BLaER1 (cell line): Measurements from ENCODE around the gene SLC17A1.

Source experiments
- H3K27ac ChIP-seq: shearing (Covaris generic); formaldehyde crosslinking; 2 replicates; pipeline ENCODE4 v1.8.1; 2022
- H3K27me3 ChIP-seq: shearing (Covaris generic); formaldehyde crosslinking; 2 replicates; pipeline ENCODE4 v1.8.1; 2022
- H3K36me3 ChIP-seq: shearing (Covaris generic); formaldehyde crosslinking; 2 replicates; pipeline ENCODE4 v1.8.1; 2022
- H3K4me1 ChIP-seq: shearing (Covaris generic); formaldehyde crosslinking; 2 replicates; pipeline ENCODE4 v1.8.1; 2022
- H3K4me2 ChIP-seq: shearing (Covaris generic); formaldehyde crosslinking; 2 replicates; pipeline ENCODE4 v1.8.1; 2022
- H3K4me3 ChIP-seq: shearing (Covaris generic); formaldehyde crosslinking; 2 replicates; pipeline ENCODE4 v1.8.1; 2022
- H3K9ac ChIP-seq: shearing (Covaris generic); formaldehyde crosslinking; 2 replicates; pipeline ENCODE4 v1.8.1; 2022
- H3K9me3 ChIP-seq: shearing (Covaris generic); formaldehyde crosslinking; 2 replicates; pipeline ENCODE4 v1.8.1; 2022
- H4K20me1 ChIP-seq: shearing (Covaris generic); formaldehyde crosslinking; 2 replicates; pipeline ENCODE4 v1.8.1; 2022
- Cebpa-rat ChIP-seq: shearing (Covaris generic); IDR thresholded peaks from 2 replicates; pipeline ENCODE4 v1.8.1; 2022

SLC17A1 gene

DNA sequence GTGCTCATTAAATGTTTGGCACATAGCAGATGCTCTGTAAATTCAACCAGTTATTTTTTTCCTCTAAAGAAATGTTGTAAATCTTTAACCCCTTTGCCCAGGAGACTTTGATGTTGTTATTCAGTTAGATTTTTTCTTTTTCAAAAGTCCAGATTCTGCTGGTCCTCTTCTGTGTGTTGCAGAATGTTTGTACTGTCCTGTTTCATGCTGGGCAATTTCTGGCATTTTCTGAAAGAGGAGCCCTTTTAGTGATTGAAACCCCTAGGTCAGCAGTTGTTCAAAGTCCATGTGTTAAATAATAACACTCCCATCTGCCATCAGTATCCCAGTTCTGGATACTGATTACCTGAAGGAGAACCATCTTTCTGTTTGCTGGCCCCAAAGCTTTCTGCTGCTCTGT is 1.3 kb upstream of the SLC17A1 start:
- Histone ChIP-seq H3K27me3 (no peaks in the 10 kb centered on the region), H3K9me3 (no peaks in the 10 kb centered on the region), H4K20me1 (no peaks in the 10 kb centered on the region), H3K9ac (no peak overlapping the region), H3K4me1 (no peaks in the 10 kb centered on the region), H3K36me3 (no peaks in the 10 kb centered on the region), H3K4me3 (no peak overlapping the region), H3K27ac (no peak overlapping the region), H3K4me2 (no peak overlapping the region)
- TF ChIP-seq Cebpa-rat: no peak

DNA sequence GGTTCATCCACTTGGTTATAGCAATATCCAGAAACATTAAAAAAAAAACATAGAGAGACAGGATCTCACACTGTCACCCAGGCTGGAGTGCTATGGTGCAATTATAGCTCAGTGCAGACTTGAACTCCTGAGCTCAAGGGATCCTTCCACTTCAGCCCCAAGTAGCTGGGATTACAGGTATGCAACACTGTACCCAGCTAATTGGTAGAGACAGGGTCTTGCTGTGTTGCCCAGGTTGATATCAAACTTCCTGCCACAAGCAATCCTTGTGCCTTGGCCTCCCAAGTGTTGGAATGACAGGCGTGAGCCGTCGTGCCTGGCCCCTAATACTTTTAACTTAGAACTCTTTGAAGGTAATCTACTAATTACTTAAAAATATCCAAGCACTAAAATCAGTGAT is 818 bp upstream of the SLC17A1 start:
- H3K4me2 ChIP-seq: no peak overlapping the region
- H4K20me1 ChIP-seq: no peaks in the 10 kb centered on the region
- no peak overlapping the region for H3K9ac ChIP-seq
- H3K36me3 ChIP-seq: no peaks in the 10 kb centered on the region
- no peaks in the 10 kb centered on the region for H3K4me1 ChIP-seq
- H3K4me3 ChIP-seq: no peak overlapping the region
- TF ChIP-seq Cebpa-rat: no peak
- H3K9me3 ChIP-seq: no peaks in the 10 kb centered on the region
- no peaks in the 10 kb centered on the region for H3K27me3 ChIP-seq
- no peak overlapping the region for H3K27ac ChIP-seq

DNA sequence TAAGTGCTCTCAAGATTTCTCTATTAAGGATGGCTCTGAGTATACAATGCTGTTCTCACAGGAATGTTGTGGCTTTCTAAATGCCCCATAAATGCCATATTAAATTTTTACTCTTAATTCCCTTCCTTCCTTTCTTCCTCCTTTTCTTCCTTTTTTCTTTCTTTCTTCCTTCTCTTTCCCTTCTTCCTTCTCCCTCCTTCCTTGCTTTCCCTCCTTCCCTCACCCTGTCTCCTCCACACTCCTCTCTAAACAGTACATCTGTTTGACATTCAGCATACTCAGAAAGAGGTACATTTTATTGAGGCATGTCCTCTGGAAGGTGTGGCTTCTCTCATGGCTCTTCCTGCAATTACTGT is 433 bp upstream of the SLC17A1 start:
- no peak overlapping the region for H3K4me2 ChIP-seq

DNA sequence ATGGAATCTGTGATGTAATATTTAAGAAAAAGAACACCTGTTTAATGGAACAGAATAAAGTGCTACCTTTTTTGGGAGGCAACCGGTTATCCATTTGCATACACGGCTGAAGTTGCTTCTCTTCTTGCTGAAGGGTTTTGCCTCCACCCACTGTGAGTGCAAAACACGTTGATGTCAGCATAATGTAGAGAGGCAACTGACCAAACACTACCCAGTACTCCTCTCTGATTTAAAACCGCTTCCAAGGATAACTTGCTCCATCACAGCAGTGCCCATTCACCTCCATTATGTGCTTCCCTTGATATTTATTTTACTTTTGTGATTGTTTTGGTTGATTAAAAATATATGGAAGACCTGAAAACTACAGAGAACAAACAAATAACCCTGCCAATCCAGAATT is 1.4 kb downstream of the SLC17A1 start:
- Histone ChIP-seq H3K36me3 (no peaks in the 10 kb centered on the region), H3K4me3 (no peak overlapping the region), H3K27ac (no peak overlapping the region), H3K9me3 (no peaks in the 10 kb centered on the region), H3K9ac (no peak overlapping the region), H3K4me1 (no peaks in the 10 kb centered on the region), H3K27me3 (no peaks in the 10 kb centered on the region), H4K20me1 (no peaks in the 10 kb centered on the region), H3K4me2 (no peak overlapping the region)
- TF ChIP-seq Cebpa-rat: no peak

More for the DNA sequence above, 433 bp upstream of the SLC17A1 start:
- Histone ChIP-seq H3K9ac (no peak overlapping the region), H3K4me3 (no peak overlapping the region), H3K27ac (no peak overlapping the region), H3K36me3 (no peaks in the 10 kb centered on the region), H4K20me1 (no peaks in the 10 kb centered on the region), H3K27me3 (no peaks in the 10 kb centered on the region), H3K9me3 (no peaks in the 10 kb centered on the region), H3K4me1 (no peaks in the 10 kb centered on the region)
- TF ChIP-seq Cebpa-rat: no peak

DNA sequence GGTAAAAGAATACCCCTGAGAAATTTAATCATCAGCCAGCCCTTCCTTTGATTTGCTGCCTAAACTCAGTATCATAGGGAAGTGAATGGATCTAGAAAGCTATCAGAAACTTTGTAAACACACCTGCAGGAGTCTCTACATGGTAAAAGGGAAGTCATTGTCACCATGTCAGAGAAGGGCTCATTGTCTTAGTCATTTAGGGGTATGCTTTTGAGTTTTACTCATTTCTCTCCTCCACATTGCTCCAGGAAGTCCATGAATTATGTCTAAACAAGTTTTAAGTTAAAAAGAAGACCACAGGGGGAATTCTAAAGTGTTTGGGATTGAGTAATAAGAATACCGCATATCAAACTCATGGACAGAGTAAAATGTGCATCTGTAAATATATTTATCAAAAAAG is 2.5 kb downstream of the SLC17A1 start:
- H3K9ac ChIP-seq: no peak overlapping the region
- H3K4me1 ChIP-seq: no peaks in the 10 kb centered on the region
- TF ChIP-seq Cebpa-rat: no peak
- no peaks in the 10 kb centered on the region for H3K36me3 ChIP-seq
- no peaks in the 10 kb centered on the region for H3K27me3 ChIP-seq
- no peaks in the 10 kb centered on the region for H4K20me1 ChIP-seq
- H3K27ac ChIP-seq: no peak overlapping the region
- no peak overlapping the region for H3K4me3 ChIP-seq
- no peaks in the 10 kb centered on the region for H3K9me3 ChIP-seq
- H3K4me2 ChIP-seq: no peak overlapping the region

DNA sequence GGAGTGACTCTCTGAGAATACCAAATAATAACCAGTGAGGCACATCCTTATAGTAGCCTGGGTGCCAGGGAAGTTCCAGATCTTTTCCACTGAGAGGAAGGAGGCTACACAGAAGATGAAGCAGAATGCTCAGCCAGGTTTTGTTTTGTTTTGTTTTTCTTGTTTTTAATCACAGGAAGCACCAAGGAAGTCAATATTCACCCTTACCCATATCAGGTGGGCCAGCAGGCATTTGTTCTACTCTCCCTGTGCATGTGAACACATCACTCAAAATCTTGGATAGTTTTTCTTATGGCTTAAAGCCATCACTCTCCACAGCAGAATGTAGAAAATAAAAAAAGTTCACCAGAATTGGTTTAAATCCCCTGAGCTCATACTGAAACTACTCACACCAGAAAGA is 10.5 kb downstream of the SLC17A1 start:
- no peaks in the 10 kb centered on the region for H3K4me1 ChIP-seq
- no peaks in the 10 kb centered on the region for H3K36me3 ChIP-seq
- H3K4me3 ChIP-seq: no peak overlapping the region
- H3K27ac ChIP-seq: no peak overlapping the region
- TF ChIP-seq Cebpa-rat: no peak
- H3K9me3 ChIP-seq: no peaks in the 10 kb centered on the region
- H3K27me3 ChIP-seq: no peaks in the 10 kb centered on the region
- H3K9ac ChIP-seq: no peak overlapping the region
- H3K4me2 ChIP-seq: no peak overlapping the region
- H4K20me1 ChIP-seq: no peaks in the 10 kb centered on the region

DNA sequence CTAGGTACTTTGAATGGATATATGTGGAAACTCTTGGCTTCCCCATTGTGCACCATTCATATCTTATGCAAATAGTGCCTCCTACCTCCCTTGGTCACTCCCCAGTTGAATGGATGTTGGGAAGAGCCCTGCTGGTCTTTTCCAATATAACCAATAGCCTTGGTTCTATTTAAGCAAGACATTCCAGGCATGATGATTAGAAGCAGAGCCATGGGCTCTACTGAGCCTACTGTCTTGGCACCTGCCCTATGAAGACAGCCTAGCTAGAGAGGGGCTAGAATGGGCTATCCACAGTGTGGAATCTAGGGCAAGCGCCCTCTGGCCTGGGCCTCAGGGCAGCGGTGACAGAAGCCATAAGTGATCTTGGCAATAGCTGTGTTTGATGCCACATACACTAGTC is 15.6 kb downstream of the SLC17A1 start:
- no peak for TF ChIP-seq Cebpa-rat
- Histone ChIP-seq H3K27me3 (no peaks in the 10 kb centered on the region), H4K20me1 (no peaks in the 10 kb centered on the region), H3K4me3 (no peak overlapping the region), H3K4me1 (no peaks in the 10 kb centered on the region), H3K27ac (no peak overlapping the region), H3K9me3 (no peaks in the 10 kb centered on the region), H3K36me3 (no peaks in the 10 kb centered on the region), H3K4me2 (no peak overlapping the region), H3K9ac (no peak overlapping the region)

DNA sequence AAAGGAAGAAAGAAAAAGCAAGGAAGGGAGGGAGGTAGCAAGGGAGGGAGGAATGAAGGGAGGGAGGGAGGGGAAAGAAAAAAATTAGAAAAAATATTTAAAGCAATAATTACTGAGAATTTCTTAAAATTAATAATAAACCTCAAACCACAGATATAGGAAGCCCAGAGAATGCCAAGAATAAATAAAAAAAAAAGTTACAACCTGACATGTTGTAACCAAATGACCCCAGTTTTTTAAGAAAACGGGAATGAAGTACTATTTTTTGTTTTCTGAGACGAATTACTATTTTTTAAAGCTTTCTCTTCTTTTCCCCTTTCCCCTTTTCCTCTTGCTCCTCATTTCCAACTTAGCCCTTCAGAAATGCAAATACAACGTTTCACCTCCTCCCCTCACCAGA is 16.7 kb downstream of the SLC17A1 start:
- Histone ChIP-seq H3K36me3 (no peaks in the 10 kb centered on the region), H3K27me3 (no peaks in the 10 kb centered on the region), H3K27ac (no peak overlapping the region), H3K4me3 (no peak overlapping the region), H3K9ac (no peak overlapping the region), H4K20me1 (no peaks in the 10 kb centered on the region), H3K4me1 (no peaks in the 10 kb centered on the region), H3K4me2 (no peak overlapping the region), H3K9me3 (no peaks in the 10 kb centered on the region)
- no peak for TF ChIP-seq Cebpa-rat

DNA sequence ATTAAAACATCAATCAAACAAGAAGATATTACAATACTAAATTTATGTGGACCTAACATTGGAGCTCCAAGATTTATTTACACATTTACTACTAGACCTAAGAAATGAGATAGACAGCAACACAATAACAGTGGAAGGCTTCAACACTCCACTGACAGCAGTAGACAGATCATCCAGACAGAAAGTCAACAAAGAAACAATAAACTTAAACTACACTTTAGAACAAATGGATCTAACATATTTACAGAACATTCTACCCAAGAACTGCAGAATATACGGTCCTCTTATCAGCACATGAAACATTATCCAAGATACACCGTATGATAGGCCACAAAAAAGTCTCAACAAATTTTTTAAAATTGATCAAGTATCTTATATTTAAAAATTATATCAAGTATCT is 27.0 kb downstream of the SLC17A1 start:
- no peaks in the 10 kb centered on the region for H4K20me1 ChIP-seq
- no peaks in the 10 kb centered on the region for H3K27me3 ChIP-seq
- no peak overlapping the region for H3K9ac ChIP-seq
- no peak overlapping the region for H3K27ac ChIP-seq
- H3K4me3 ChIP-seq: no peak overlapping the region
- no peaks in the 10 kb centered on the region for H3K9me3 ChIP-seq
- H3K4me1 ChIP-seq: no peaks in the 10 kb centered on the region
- TF ChIP-seq Cebpa-rat: no peak
- no peak overlapping the region for H3K4me2 ChIP-seq
- H3K36me3 ChIP-seq: no peaks in the 10 kb centered on the region

DNA sequence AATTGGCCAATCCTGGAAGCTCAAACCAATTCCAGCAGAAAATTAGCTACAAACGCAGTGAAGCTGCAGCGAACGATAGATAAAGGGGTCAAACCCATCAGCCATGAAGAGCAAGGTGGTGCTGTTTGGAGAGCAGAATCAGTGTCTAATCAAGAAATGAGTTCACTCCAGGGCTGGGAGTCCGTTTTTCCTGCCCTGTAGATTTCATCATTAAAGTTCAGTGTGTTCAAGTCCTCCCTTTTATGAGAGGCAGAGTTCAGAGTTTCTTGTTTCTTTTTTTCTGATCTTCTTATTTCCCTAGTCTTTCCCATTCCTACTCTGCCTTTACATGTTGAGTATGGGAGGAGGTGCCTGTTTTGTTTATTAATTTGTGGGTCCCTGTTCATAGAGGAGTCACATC is 30.4 kb downstream of the SLC17A1 start:
- no peak for TF ChIP-seq Cebpa-rat
- Histone ChIP-seq H3K36me3 (no peaks in the 10 kb centered on the region), H3K4me3 (no peak overlapping the region), H3K4me2 (no peak overlapping the region), H3K9me3 (no peaks in the 10 kb centered on the region), H3K27ac (no peak overlapping the region), H3K4me1 (no peaks in the 10 kb centered on the region), H4K20me1 (no peaks in the 10 kb centered on the region), H3K9ac (no peak overlapping the region), H3K27me3 (no peaks in the 10 kb centered on the region)

DNA sequence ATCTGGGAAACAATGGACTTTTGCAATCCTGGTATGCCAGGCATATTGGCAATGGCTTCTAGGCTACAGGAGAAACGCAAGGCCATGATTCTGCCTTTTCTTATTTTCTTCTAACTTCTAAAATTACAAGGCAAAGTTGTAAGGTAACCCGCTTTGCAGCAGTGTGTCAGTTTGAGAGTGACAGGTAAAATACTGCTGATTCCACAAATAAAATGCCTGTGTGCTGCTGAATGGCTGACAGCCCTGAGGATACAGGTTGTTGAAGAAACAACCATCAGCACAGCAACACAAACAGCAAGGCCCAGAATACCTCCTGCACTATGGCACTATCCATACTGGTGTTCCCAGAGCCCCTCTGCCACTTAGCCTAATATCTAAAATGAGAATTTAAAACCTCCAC is 37.1 kb downstream of the SLC17A1 start:
- TF ChIP-seq Cebpa-rat: no peak
- no peak overlapping the region for H3K27ac ChIP-seq
- H3K4me2 ChIP-seq: no peak overlapping the region
- H3K9ac ChIP-seq: no peak overlapping the region
- H3K9me3 ChIP-seq: no peaks in the 10 kb centered on the region
- no peaks in the 10 kb centered on the region for H3K27me3 ChIP-seq
- H3K4me3 ChIP-seq: no peak overlapping the region
- no peaks in the 10 kb centered on the region for H3K36me3 ChIP-seq
- H3K4me1 ChIP-seq: no peaks in the 10 kb centered on the region
- H4K20me1 ChIP-seq: no peaks in the 10 kb centered on the region
